Measurements from ENCODE around the gene NKPD1.

DNA sequence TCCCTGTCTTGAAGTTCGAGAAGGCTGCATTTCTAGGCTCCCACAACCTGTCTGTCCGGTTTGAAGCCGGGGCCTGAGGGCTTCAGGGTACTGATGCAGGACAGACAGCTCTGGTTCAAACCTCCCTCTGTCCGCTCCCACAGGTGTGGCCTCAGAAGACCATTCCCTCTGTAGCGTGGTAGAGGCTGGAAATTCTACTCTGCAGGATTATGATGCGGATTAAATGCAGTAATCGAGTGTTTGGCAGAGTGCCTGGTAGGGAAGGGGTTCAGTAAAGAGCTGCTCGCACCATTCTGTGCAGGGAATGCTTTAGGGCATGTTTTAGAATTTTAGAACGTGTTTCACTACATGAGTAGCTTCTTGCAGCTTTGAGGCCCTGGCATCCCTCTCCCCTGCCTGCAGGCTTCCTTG, 37.3 kb downstream of the NKPD1 start:
- TF ChIP-seq, protein P1, sequence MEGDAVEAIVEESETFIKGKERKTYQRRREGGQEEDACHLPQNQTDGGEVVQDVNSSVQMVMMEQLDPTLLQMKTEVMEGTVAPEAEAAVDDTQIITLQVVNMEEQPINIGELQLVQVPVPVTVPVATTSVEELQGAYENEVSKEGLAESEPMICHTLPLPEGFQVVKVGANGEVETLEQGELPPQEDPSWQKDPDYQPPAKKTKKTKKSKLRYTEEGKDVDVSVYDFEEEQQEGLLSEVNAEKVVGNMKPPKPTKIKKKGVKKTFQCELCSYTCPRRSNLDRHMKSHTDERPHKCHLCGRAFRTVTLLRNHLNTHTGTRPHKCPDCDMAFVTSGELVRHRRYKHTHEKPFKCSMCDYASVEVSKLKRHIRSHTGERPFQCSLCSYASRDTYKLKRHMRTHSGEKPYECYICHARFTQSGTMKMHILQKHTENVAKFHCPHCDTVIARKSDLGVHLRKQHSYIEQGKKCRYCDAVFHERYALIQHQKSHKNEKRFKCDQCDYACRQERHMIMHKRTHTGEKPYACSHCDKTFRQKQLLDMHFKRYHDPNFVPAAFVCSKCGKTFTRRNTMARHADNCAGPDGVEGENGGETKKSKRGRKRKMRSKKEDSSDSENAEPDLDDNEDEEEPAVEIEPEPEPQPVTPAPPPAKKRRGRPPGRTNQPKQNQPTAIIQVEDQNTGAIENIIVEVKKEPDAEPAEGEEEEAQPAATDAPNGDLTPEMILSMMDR (IDR thresholded peaks at IDR 0.05), result no peak
- no peak for TF ChIP-seq POLR2A (IDR thresholded peaks at IDR 0.05)
